Prostate gland (tissue), 2 donors: Measurements from ENCODE around the gene QRICH2.

Experiments
- POLR2A ChIP-seq: fragments of 450-650 bp; IDR thresholded peaks from one replicate; pipeline ENCODE4 v1.6.1; 2016; ENCODE audit warnings: antibody characterized with exemption, mild to moderate bottlenecking
- TF ChIP-seq, protein P1 (sequence below), 4 experiments: fragments of 200-600 bp in 2 of 4; fragments of 450-650 bp in 2 of 4; sonication (generic) in 2 of 4; IDR thresholded peaks; 1 replicate in 3 of 4; 2 replicates in 1 of 4; pipeline ENCODE4 v1.5.1; 2016 to 2019; ENCODE audit warnings: antibody characterized with exemption in 4 of 4, mild to moderate bottlenecking in 2 of 4, moderate library complexity in 2 of 4

DNA sequence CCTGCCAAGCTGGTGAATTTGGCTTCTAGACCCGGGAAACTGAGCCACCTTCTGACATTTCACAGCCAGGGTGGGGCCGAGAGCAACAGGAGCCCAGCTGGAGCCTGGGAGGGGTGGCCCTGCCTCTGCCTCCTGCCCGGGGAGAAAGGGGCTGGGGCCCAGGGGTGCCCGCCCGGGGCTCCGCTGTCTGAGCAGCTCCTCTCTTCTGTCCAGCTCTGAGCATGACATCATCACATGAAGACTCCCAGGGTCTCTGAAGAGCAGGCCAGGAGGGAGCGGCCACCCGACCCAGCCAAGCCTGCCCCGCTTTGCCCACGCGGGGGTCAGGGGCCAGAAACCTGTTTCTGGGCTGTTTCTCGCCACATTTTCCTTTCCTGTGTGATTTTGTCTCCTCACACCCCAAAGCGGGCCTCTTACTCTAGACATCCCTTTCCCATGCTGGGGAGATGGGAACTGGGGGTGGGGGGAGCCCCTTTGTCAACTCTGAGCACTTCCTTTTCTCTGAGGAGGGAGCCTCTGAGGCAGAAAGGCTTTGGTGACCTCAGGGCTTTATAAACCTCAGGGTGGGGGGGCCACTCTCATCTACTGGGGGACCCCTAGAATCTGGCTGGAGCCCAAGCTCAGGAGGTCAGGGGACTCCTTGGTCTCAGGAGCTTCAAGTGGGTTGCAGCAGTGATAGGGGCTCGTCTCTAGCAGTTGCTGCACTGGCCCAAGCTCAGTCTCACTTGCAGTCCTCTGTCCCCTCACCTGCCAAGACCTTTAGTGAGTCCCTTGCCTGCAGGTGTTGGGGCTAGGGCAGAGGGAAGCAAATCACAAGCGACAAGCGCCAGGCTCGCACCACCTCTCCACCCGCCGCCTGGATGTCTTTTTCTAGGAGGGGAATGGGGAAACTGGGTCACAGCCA lies 35.3 kb downstream of the QRICH2 start:
- TF ChIP-seq, protein P1, sequence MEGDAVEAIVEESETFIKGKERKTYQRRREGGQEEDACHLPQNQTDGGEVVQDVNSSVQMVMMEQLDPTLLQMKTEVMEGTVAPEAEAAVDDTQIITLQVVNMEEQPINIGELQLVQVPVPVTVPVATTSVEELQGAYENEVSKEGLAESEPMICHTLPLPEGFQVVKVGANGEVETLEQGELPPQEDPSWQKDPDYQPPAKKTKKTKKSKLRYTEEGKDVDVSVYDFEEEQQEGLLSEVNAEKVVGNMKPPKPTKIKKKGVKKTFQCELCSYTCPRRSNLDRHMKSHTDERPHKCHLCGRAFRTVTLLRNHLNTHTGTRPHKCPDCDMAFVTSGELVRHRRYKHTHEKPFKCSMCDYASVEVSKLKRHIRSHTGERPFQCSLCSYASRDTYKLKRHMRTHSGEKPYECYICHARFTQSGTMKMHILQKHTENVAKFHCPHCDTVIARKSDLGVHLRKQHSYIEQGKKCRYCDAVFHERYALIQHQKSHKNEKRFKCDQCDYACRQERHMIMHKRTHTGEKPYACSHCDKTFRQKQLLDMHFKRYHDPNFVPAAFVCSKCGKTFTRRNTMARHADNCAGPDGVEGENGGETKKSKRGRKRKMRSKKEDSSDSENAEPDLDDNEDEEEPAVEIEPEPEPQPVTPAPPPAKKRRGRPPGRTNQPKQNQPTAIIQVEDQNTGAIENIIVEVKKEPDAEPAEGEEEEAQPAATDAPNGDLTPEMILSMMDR (IDR thresholded peaks at IDR 0.05) = no peak
- TF ChIP-seq POLR2A = no peak
